ENCODE measurements around the gene FBXO24. TPM values are rescaled to one million over a fixed set of nuclear protein-coding genes. Genes with fewer than 3 reads are reported as not detected.

FBXO24 gene
- total and polyA plus RNA-seq, 9 of the 15 experiments (the other 6 are each of a cell fraction or from before 2014, with no cell fraction given) = 0.17 to 0.95 (median 0.50) TPM

GRCh38 chr7:100604028-100604975 lies 18.2 kb downstream of the FBXO24 start (continued):
- TF ChIP-seq, protein P1, sequence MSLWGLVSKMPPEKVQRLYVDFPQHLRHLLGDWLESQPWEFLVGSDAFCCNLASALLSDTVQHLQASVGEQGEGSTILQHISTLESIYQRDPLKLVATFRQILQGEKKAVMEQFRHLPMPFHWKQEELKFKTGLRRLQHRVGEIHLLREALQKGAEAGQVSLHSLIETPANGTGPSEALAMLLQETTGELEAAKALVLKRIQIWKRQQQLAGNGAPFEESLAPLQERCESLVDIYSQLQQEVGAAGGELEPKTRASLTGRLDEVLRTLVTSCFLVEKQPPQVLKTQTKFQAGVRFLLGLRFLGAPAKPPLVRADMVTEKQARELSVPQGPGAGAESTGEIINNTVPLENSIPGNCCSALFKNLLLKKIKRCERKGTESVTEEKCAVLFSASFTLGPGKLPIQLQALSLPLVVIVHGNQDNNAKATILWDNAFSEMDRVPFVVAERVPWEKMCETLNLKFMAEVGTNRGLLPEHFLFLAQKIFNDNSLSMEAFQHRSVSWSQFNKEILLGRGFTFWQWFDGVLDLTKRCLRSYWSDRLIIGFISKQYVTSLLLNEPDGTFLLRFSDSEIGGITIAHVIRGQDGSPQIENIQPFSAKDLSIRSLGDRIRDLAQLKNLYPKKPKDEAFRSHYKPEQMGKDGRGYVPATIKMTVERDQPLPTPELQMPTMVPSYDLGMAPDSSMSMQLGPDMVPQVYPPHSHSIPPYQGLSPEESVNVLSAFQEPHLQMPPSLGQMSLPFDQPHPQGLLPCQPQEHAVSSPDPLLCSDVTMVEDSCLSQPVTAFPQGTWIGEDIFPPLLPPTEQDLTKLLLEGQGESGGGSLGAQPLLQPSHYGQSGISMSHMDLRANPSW (CRISPR knock-in tag; IDR thresholded peaks at IDR 0.05) = no peak
- TF ChIP-seq EP400 (IDR thresholded peaks at IDR 0.05) (peak; percentile 79), ZBTB2 (IDR thresholded peaks at IDR 0.05) (peak; percentile 73; the same call in 1 of the 2 replicates), MITF (IDR thresholded peaks at IDR 0.05) (no peak), SMAD1 (IDR thresholded peaks at IDR 0.05; ENCODE audit: low read depth, low read length, partially characterized antibody) (peak; percentile 67), ZNF561 (CRISPR knock-in tag; conservative IDR thresholded peaks at IDR 0.05) (no peak), SRSF7 (optimal IDR thresholded peaks at IDR 0.05; ENCODE audit: low read depth, low read length) (no peak), GATA2 (CRISPR knock-in tag; IDR thresholded peaks at IDR 0.05) (peak; percentile 78), IFI16 (CRISPR knock-in tag; IDR thresholded peaks at IDR 0.05) (no peak), ZNF133 (CRISPR knock-in tag; IDR thresholded peaks at IDR 0.05) (no peak), GATAD2A (IDR thresholded peaks at IDR 0.05) (0 out of 2 replicates have a peak, but pooled peaks have one; percentile 74), ZNF212 (CRISPR knock-in tag; IDR thresholded peaks at IDR 0.05) (no peak), ZNF639 (CRISPR knock-in tag; conservative IDR thresholded peaks at IDR 0.05 in 1 of 2, IDR thresholded peaks at IDR 0.05 in 1 of 2) (no peak), ARID3B (CRISPR knock-in tag; IDR thresholded peaks at IDR 0.05; ENCODE audit: borderline replicate concordance) (no peak), NR4A1 (CRISPR knock-in tag; IDR thresholded peaks at IDR 0.05) (no peak), NR4A1 (tag; IDR thresholded peaks at IDR 0.05) (no peak), CXXC5 (CRISPR knock-in tag; IDR thresholded peaks at IDR 0.05) (peak; percentile 89)
- TF ChIP-seq, protein P2, sequence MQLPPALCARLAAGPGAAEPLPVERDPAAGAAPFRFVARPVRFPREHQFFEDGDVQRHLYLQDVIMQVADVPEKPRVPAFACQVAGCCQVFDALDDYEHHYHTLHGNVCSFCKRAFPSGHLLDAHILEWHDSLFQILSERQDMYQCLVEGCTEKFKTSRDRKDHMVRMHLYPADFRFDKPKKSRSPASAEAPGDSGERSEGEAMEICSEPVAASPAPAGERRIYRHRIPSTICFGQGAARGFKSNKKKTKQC (CRISPR knock-in tag; IDR thresholded peaks at IDR 0.05) = no peak
